ENCODE data around the gene PPFIBP2. TPM values are rescaled to one million over a fixed set of nuclear protein-coding genes. Genes with fewer than 3 reads are reported as not detected.
A peak's percentile ranks its signal among the peaks of the same experiment; 100 is the strongest.

Gene PPFIBP2
- total and polyA plus RNA-seq, 2 of the 13 experiments (the other 11 are each of a cell fraction or from before 2014, with no cell fraction given) = 15.0 to 52.5 TPM

DNA sequence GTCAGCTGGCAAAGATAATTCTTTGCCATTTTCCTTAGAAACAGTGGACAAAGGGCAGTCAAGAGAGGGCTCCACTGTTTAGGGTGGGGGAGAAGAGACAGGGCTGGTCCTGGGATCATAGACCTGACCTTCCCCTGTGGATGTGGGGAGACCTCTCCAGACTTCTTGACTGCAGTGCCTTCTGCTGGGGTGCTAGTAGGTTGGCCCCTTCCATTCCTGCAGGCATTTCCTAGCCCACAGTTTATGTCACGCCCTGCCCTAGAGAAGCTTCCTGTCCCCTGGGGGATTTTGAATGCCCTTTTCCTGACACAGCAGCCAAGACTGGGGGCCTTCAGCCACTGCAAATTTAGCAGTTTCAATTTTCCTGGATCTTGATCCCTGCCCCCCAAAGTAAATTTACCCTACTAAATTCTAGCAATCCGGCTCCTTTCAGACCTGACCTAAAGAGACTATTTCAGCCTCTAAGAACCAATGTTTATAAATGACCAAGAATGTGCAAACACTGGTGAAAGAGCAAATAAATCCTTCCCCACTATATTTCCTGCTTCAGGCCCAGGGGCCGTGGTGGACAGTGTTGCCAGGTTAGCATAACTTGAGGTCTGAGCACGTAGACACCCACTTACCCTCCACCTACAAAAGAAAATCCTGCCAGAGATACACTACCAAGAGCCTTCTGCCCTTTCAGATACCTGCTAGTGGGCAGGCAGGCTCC lies 58.4 kb downstream of the PPFIBP2 start (continued):
- TF ChIP-seq, protein P1, sequence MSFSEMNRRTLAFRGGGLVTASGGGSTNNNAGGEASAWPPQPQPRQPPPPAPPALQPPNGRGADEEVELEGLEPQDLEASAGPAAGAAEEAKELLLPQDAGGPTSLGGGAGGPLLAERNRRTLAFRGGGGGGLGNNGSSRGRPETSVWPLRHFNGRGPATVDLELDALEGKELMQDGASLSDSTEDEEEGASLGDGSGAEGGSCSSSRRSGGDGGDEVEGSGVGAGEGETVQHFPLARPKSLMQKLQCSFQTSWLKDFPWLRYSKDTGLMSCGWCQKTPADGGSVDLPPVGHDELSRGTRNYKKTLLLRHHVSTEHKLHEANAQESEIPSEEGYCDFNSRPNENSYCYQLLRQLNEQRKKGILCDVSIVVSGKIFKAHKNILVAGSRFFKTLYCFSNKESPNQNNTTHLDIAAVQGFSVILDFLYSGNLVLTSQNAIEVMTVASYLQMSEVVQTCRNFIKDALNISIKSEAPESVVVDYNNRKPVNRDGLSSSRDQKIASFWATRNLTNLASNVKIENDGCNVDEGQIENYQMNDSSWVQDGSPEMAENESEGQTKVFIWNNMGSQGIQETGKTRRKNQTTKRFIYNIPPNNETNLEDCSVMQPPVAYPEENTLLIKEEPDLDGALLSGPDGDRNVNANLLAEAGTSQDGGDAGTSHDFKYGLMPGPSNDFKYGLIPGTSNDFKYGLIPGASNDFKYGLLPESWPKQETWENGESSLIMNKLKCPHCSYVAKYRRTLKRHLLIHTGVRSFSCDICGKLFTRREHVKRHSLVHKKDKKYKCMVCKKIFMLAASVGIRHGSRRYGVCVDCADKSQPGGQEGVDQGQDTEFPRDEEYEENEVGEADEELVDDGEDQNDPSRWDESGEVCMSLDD (CRISPR knock-in tag; IDR thresholded peaks at IDR 0.05; ENCODE audit: borderline replicate concordance) = peak; percentile 97
- TF ChIP-seq, protein P2, sequence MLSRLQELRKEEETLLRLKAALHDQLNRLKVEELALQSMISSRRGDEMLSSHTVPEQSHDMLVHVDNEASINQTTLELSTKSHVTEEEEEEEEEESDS (CRISPR knock-in tag; IDR thresholded peaks at IDR 0.05; ENCODE audit: borderline replicate concordance) = no peak
- TF ChIP-seq PCBP2 (optimal IDR thresholded peaks at IDR 0.05; ENCODE audit: low read depth, low read length, poor library complexity, severe bottlenecking) = no peak
- TF ChIP-seq, protein P3, sequence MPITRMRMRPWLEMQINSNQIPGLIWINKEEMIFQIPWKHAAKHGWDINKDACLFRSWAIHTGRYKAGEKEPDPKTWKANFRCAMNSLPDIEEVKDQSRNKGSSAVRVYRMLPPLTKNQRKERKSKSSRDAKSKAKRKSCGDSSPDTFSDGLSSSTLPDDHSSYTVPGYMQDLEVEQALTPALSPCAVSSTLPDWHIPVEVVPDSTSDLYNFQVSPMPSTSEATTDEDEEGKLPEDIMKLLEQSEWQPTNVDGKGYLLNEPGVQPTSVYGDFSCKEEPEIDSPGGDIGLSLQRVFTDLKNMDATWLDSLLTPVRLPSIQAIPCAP (CRISPR knock-in tag; IDR thresholded peaks at IDR 0.05; ENCODE audit: low read depth) = no peak
- no peak for TF ChIP-seq XBP1 (CRISPR knock-in tag; IDR thresholded peaks at IDR 0.05)
- no peak for TF ChIP-seq ZNF780A (CRISPR knock-in tag; IDR thresholded peaks at IDR 0.05)
- peak; percentile 68 for TF ChIP-seq SOX5 (CRISPR knock-in tag; IDR thresholded peaks at IDR 0.05; ENCODE audit: borderline replicate concordance)
- 0 out of 2 replicates have a peak, but pooled peaks have one; percentile 54 for TF ChIP-seq ZNF572 (CRISPR knock-in tag; IDR thresholded peaks at IDR 0.05)
- TF ChIP-seq, protein P4, sequence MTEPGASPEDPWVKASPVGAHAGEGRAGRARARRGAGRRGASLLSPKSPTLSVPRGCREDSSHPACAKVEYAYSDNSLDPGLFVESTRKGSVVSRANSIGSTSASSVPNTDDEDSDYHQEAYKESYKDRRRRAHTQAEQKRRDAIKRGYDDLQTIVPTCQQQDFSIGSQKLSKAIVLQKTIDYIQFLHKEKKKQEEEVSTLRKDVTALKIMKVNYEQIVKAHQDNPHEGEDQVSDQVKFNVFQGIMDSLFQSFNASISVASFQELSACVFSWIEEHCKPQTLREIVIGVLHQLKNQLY (CRISPR knock-in tag; IDR thresholded peaks at IDR 0.05) = peak; percentile 76
- no peak for TF ChIP-seq MATR3 (CRISPR knock-in tag; IDR thresholded peaks at IDR 0.05)
- TF ChIP-seq AGO2 (optimal IDR thresholded peaks at IDR 0.05; ENCODE audit: low read depth, low read length) = no peak
- TF ChIP-seq MEF2D (CRISPR knock-in tag; IDR thresholded peaks at IDR 0.05) = peak; percentile 80
- TF ChIP-seq, protein P5, sequence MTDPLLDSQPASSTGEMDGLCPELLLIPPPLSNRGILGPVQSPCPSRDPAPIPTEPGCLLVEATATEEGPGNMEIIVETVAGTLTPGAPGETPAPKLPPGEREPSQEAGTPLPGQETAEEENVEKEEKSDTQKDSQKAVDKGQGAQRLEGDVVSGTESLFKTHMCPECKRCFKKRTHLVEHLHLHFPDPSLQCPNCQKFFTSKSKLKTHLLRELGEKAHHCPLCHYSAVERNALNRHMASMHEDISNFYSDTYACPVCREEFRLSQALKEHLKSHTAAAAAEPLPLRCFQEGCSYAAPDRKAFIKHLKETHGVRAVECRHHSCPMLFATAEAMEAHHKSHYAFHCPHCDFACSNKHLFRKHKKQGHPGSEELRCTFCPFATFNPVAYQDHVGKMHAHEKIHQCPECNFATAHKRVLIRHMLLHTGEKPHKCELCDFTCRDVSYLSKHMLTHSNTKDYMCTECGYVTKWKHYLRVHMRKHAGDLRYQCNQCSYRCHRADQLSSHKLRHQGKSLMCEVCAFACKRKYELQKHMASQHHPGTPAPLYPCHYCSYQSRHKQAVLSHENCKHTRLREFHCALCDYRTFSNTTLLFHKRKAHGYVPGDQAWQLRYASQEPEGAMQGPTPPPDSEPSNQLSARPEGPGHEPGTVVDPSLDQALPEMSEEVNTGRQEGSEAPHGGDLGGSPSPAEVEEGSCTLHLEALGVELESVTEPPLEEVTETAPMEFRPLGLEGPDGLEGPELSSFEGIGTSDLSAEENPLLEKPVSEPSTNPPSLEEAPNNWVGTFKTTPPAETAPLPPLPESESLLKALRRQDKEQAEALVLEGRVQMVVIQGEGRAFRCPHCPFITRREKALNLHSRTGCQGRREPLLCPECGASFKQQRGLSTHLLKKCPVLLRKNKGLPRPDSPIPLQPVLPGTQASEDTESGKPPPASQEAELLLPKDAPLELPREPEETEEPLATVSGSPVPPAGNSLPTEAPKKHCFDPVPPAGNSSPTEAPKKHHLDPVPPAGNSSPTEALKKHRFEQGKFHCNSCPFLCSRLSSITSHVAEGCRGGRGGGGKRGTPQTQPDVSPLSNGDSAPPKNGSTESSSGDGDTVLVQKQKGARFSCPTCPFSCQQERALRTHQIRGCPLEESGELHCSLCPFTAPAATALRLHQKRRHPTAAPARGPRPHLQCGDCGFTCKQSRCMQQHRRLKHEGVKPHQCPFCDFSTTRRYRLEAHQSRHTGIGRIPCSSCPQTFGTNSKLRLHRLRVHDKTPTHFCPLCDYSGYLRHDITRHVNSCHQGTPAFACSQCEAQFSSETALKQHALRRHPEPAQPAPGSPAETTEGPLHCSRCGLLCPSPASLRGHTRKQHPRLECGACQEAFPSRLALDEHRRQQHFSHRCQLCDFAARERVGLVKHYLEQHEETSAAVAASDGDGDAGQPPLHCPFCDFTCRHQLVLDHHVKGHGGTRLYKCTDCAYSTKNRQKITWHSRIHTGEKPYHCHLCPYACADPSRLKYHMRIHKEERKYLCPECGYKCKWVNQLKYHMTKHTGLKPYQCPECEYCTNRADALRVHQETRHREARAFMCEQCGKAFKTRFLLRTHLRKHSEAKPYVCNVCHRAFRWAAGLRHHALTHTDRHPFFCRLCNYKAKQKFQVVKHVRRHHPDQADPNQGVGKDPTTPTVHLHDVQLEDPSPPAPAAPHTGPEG (CRISPR knock-in tag; IDR thresholded peaks at IDR 0.05) = no peak
- TF ChIP-seq MTA3 (CRISPR knock-in tag; IDR thresholded peaks at IDR 0.05) = no peak
- TF ChIP-seq SKI (IDR thresholded peaks at IDR 0.05; ENCODE audit: partially characterized antibody) = peak; percentile 75
- no peak; the same call in 1 of the 2 replicates for TF ChIP-seq YEATS2 (CRISPR knock-in tag; IDR thresholded peaks at IDR 0.05; ENCODE audit: borderline replicate concordance)
- TF ChIP-seq ZNF737 (CRISPR knock-in tag; IDR thresholded peaks at IDR 0.05; ENCODE audit: borderline replicate concordance) = no peak
- TF ChIP-seq AKAP8 (CRISPR knock-in tag; IDR thresholded peaks at IDR 0.05) = no peak
- TF ChIP-seq NR2C2 (CRISPR knock-in tag; IDR thresholded peaks at IDR 0.05; ENCODE audit: borderline replicate concordance) = no peak
- no peak for TF ChIP-seq ZNF777 (CRISPR knock-in tag; IDR thresholded peaks at IDR 0.05)
